Activated naive CD4-positive, alpha-beta T cell treated with anti-CD3 and anti-CD28 coated beads for 36 hours (primary cell): ENCODE data around the gene ANKRD40. TPM values are rescaled to one million over a fixed set of nuclear protein-coding genes. Genes with fewer than 3 reads are reported as not detected.
"Not testable (repeated sequence)": the region's sequence is repeated elsewhere in the genome, so short reads cannot be mapped to it uniquely, and the experiment has no call there.

Source experiments
- CTCF ChIA-PET: fragments of 350-600 bp; sonication (Branson Sonifier 250); formaldehyde crosslinking; loops from one replicate; lab custom pipeline; 2021; ENCODE audit warnings: antibody characterized with exemption; lab: Charles Lee
- DNase-seq: peaks from one replicate; pipeline ENCODE4 v3.0.0-alpha.2; 2020
- H3K27ac Mint-ChIP-seq: one replicate; pipeline ENCODE4 v1.8.0; 2021; ENCODE audit warnings: mild to moderate bottlenecking, mixed read lengths
- H3K27me3 Mint-ChIP-seq: one replicate; pipeline ENCODE4 v1.8.0; 2021; ENCODE audit warnings: low read depth, mixed read lengths
- H3K36me3 Mint-ChIP-seq: one replicate; pipeline ENCODE4 v1.8.0; 2021; ENCODE audit warnings: low read depth, mixed read lengths
- H3K4me1 Mint-ChIP-seq: one replicate; pipeline ENCODE4 v1.8.0; 2021; ENCODE audit warnings: low read depth, mixed read lengths
- H3K4me3 Mint-ChIP-seq: one replicate; pipeline ENCODE4 v1.8.0; 2021; ENCODE audit warnings: mild to moderate bottlenecking, moderate library complexity, mixed read lengths
- H3K9me3 Mint-ChIP-seq: one replicate; pipeline ENCODE4 v1.8.0; 2021; ENCODE audit warnings: mixed read lengths
- intact Hi-C: fragments of 100-400 bp; cut with micrococcal nuclease; formaldehyde crosslinking; loops from one replicate; pipeline ENCODE4 v1.15.1; 2023
- total RNA-seq, 2 experiments: library from RNA; stranded (reverse); gene quantifications; one replicate each; pipeline ENCODE4 v1.2.3, GENCODE V29; 2021

The ANKRD40 gene
- total RNA-seq, 2 experiments from 2014 or later: 25.7 to 26.5 TPM

- no peak for DNase-seq
- Mint-ChIP-seq H3K9me3 (no peaks in the 10 kb centered on the region), H3K4me1 (peaks cover 61% of the 10 kb centered on the region), H3K27ac (no peak overlapping the region), H3K27me3 (no peaks in the 10 kb centered on the region), H3K36me3 (peaks cover 18% of the 10 kb centered on the region), H3K4me3 (no peak overlapping the region)
- intact Hi-C loops: no loop called here
- CTCF ChIA-PET: no interaction called here
Measured at GRCh38 chr17:50725769-50726655, 18.3 kb upstream of the ANKRD40 start.

GRCh38 chr17:50724622-50725021 is 16.9 kb upstream of the ANKRD40 start:
- Mint-ChIP-seq H3K36me3 (peaks cover 19% of the 10 kb centered on the region), H3K4me1 (peaks cover 56% of the 10 kb centered on the region)
- CTCF ChIA-PET: interaction anchor here (0.6 kb wide), 1 partner anchor 58 kb away, joined by 3 read pairs; no protein-coding TSS in a partner anchor
- H3K27me3 Mint-ChIP-seq, H3K9me3 Mint-ChIP-seq, H3K27ac Mint-ChIP-seq, DNase-seq, H3K4me3 Mint-ChIP-seq: not testable (repeated sequence)
- intact Hi-C loops: loop anchor here (5.0 kb wide), 1 partner anchor 218 kb away; no protein-coding TSS in a partner anchor

GRCh38 chr17:50722746-50723145 is 15.0 kb upstream of the ANKRD40 start:
- no peaks in the 10 kb centered on the region for H3K27me3 Mint-ChIP-seq
- DNase-seq: no peak
- CTCF ChIA-PET: interaction anchor here (0.7 kb wide), 1 partner anchor 13 kb away, joined by 3 read pairs; no protein-coding TSS in a partner anchor
- H3K36me3 Mint-ChIP-seq: peaks cover 21% of the 10 kb centered on the region
- H3K4me1 Mint-ChIP-seq: peaks cover 43% of the 10 kb centered on the region
- intact Hi-C loops: loop anchor here (5.0 kb wide), 1 partner anchor 220 kb away; no protein-coding TSS in a partner anchor
- H3K4me3 Mint-ChIP-seq: no peak overlapping the region
- H3K27ac Mint-ChIP-seq: no peak overlapping the region
- H3K9me3 Mint-ChIP-seq: no peaks in the 10 kb centered on the region

GRCh38 chr17:50721194-50722010 is 13.7 kb upstream of the ANKRD40 start:
- CTCF ChIA-PET: no interaction called here
- Mint-ChIP-seq H3K27me3 (no peaks in the 10 kb centered on the region), H3K4me1 (peaks cover 35% of the 10 kb centered on the region), H3K36me3 (peaks cover 18% of the 10 kb centered on the region), H3K27ac (peak overlapping the region; percentile 98), H3K9me3 (no peaks in the 10 kb centered on the region), H3K4me3 (peak overlapping the region; percentile 97)
- DNase-seq: no peak
- intact Hi-C loops: loop anchor here (2.0 to 5.0 kb wide), 2 partner anchors 17 to 221 kb away; no protein-coding TSS in a partner anchor

- Mint-ChIP-seq H3K4me1 (peaks cover 29% of the 10 kb centered on the region), H3K36me3 (peaks cover 18% of the 10 kb centered on the region), H3K27me3 (no peaks in the 10 kb centered on the region), H3K4me3 (peak overlapping the region; percentile 97), H3K9me3 (no peaks in the 10 kb centered on the region), H3K27ac (peak overlapping the region; percentile 98)
- no peak for DNase-seq
- intact Hi-C loops: loop anchor here (1.0 to 5.0 kb wide), 4 partner anchors 12 to 222 kb away; partner anchors contain the start of gene TOB1
- CTCF ChIA-PET: no interaction called here
Measured at GRCh38 chr17:50719924-50720794, 12.4 kb upstream of the ANKRD40 start.

GRCh38 chr17:50719144-50719923 is 11.6 kb upstream of the ANKRD40 start, which contains the start of gene LUC7L3:
Gene LUC7L3 (plus strand): TSS chr17:50719603. CDS start chr17:50719733, 130 bp downstream.
- DNase-seq: peak; percentile 95
- peak within 1 kb of the TSS; percentile 97 for H3K4me3 Mint-ChIP-seq
- intact Hi-C loops: loop anchor here (1.0 kb wide), 2 partner anchors 11 to 147 kb away; partner anchors contain the start of gene TOB1
- H3K27ac Mint-ChIP-seq: peak within 1 kb of the TSS; percentile 98
- H3K36me3 Mint-ChIP-seq: peaks cover 13% of the 10 kb centered on the region
- no peaks in the 10 kb centered on the region for H3K27me3 Mint-ChIP-seq
- CTCF ChIA-PET: no interaction called here
- H3K4me1 Mint-ChIP-seq: peaks cover 25% of the 10 kb centered on the region
- no peaks in the 10 kb centered on the region for H3K9me3 Mint-ChIP-seq

- CTCF ChIA-PET: interaction anchor here (0.6 kb wide), 1 partner anchor 11 kb away, joined by 3 read pairs; no protein-coding TSS in a partner anchor
- peaks cover 2% of the 10 kb centered on the region for H3K36me3 Mint-ChIP-seq
- no peaks in the 10 kb centered on the region for H3K27me3 Mint-ChIP-seq
- H3K9me3 Mint-ChIP-seq: no peaks in the 10 kb centered on the region
- H3K4me3 Mint-ChIP-seq: no peak overlapping the region
- no peak overlapping the region for H3K27ac Mint-ChIP-seq
- intact Hi-C loops: no loop called here
- DNase-seq: no peak
- peaks cover 4% of the 10 kb centered on the region for H3K4me1 Mint-ChIP-seq
Measured at GRCh38 chr17:50715471-50715870, 7.8 kb upstream of the ANKRD40 start.

- Mint-ChIP-seq H3K36me3 (no peaks in the 10 kb centered on the region), H3K27ac (no peak overlapping the region), H3K27me3 (no peaks in the 10 kb centered on the region), H3K4me3 (no peak overlapping the region), H3K9me3 (no peaks in the 10 kb centered on the region), H3K4me1 (peaks cover 15% of the 10 kb centered on the region)
- intact Hi-C loops: no loop called here
- CTCF ChIA-PET: interaction anchor here (0.8 kb wide), 1 partner anchor 63 kb away, joined by 3 read pairs; no protein-coding TSS in a partner anchor
- no peak for DNase-seq
Measured at GRCh38 chr17:50712641-50713040, 4.9 kb upstream of the ANKRD40 start.

- CTCF ChIA-PET: no interaction called here
- Mint-ChIP-seq H3K4me1 (peaks cover 24% of the 10 kb centered on the region), H3K4me3 (no peak overlapping the region), H3K9me3 (no peaks in the 10 kb centered on the region), H3K27ac (no peak overlapping the region), H3K36me3 (peaks cover under 1% of the 10 kb centered on the region), H3K27me3 (no peaks in the 10 kb centered on the region)
- no peak for DNase-seq
- intact Hi-C loops: no loop called here
Measured at GRCh38 chr17:50710650-50711049, 2.9 kb upstream of the ANKRD40 start.

GRCh38 chr17:50710025-50710424 is 2.3 kb upstream of the ANKRD40 start:
- peaks cover 29% of the 10 kb centered on the region for H3K4me1 Mint-ChIP-seq
- H3K9me3 Mint-ChIP-seq: no peaks in the 10 kb centered on the region
- no peaks in the 10 kb centered on the region for H3K27me3 Mint-ChIP-seq
- no peak overlapping the region for H3K4me3 Mint-ChIP-seq
- peaks cover 6% of the 10 kb centered on the region for H3K36me3 Mint-ChIP-seq
- DNase-seq: no peak
- intact Hi-C loops: no loop called here
- peak overlapping the region; percentile 20 for H3K27ac Mint-ChIP-seq
- CTCF ChIA-PET: no interaction called here
